ENCODE measurements around the gene JAKMIP2. TPM values are rescaled to one million over a fixed set of nuclear protein-coding genes. Genes with fewer than 3 reads are reported as not detected.
A peak's percentile ranks its signal among the peaks of the same experiment; 100 is the strongest.

The JAKMIP2 gene
- total RNA-seq, 4 donors from 2014 or later, result 0.20 TPM; not detected in 3

GRCh38 chr5:147631428-147632003, 151.0 kb downstream of the JAKMIP2 start:
- TF ChIP-seq CTCF (IDR thresholded peaks at IDR 0.05 in 4 of 5, conservative IDR thresholded peaks at IDR 0.05 in 1 of 5) (no peak), POLR2A (IDR thresholded peaks at IDR 0.05) (no peak)
- no peaks in the 10 kb centered on the region for H3K4me1 ChIP-seq
- no peaks in the 10 kb centered on the region for H3K36me3 ChIP-seq
- H3K27me3 ChIP-seq, result no peaks in the 10 kb centered on the region
- H3K4me3 ChIP-seq, result no peak overlapping the region
- no peaks in the 10 kb centered on the region for H3K9me3 ChIP-seq
- intact Hi-C loops (cut with DNase I; ENCODE audit: low total_unique reads), result no loop called here
- in situ Hi-C loops (cut with MboI; ENCODE audit: low sequenced_read_pairs in 4 of 4), result loop anchor here in 1 of 4 donors (25.0 kb wide), 1 partner anchor 181 kb away; no protein-coding TSS in a partner anchor
- H3K27ac ChIP-seq, result no peak overlapping the region
- ATAC-seq (no peak), DNase-seq (no peak)

DNA sequence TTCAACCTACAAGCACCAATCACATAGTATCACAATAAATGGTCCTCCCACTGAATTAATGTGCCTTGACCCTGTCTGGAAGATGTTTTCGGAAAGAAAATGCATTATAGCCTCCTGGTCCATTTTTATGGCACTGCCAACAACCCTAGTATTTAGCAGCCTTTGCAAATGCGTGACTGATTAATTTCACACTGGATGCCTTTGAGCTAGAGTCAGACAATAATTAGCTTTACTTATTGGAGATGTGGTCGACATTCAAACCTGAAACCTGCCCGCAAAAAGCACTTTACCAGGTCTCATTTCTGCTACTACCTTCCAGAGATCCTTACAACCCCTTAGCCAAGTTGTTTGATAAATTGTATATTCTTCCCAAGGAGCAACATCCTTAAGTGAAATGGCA, 153.3 kb downstream of the JAKMIP2 start:
- H3K27me3 ChIP-seq, result no peaks in the 10 kb centered on the region
- no peaks in the 10 kb centered on the region for H3K4me1 ChIP-seq
- intact Hi-C loops (cut with DNase I; ENCODE audit: low total_unique reads) (no loop called here), in situ Hi-C loops (cut with MboI; ENCODE audit: low sequenced_read_pairs in 4 of 4) (loop anchor here in 3 of 4 donors (5.0 to 25.0 kb wide), 3 partner anchors 183 to 193 kb away; no protein-coding TSS in a partner anchor)
- no peak overlapping the region for H3K27ac ChIP-seq
- no peak overlapping the region for H3K4me3 ChIP-seq
- TF ChIP-seq POLR2A (IDR thresholded peaks at IDR 0.05), result no peak
- no peak for TF ChIP-seq CTCF (IDR thresholded peaks at IDR 0.05 in 4 of 5, conservative IDR thresholded peaks at IDR 0.05 in 1 of 5)
- H3K9me3 ChIP-seq, result no peaks in the 10 kb centered on the region
- DNase-seq, result no peak
- no peak for ATAC-seq
- H3K36me3 ChIP-seq, result no peaks in the 10 kb centered on the region

DNA sequence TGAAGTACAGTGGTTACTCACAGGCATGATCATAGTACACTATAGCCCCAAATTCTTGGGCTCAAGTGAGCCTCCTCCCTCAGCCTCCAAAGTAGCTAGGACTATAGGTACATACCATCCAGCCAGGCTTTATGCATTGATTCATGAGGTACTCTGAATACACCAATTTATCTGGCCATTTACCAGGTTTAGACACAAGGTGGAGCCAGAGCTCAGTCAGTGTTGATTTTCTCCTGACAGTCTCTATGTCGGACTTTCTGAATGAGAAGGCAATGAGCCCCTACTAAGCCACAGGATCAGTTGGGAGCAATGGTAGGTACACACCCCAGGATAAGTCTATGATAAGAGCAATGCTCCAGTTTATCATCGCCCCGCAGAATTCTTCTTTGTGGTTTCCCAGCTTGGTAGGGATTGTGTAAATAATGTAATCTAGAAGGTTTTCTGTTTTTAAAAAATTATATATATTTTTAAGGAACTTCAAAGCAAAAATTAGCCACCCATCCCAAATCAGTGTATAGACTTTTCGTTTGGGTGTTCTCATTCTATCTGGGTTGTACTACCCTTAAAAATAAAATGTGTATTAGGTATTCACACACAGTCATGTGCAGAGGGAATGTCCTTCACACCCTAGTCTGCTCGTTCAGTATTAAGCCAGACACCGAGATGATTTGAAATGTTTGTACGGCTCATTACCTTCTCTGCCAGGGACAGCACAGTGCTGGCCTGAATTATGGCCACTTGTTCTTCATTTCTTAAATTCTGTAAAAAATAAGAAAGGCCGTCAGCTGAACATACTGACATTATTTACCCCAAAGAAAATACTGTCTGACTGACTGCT, 154.3 kb downstream of the JAKMIP2 start:
- ATAC-seq, result peak; percentile 65 to 77
- Histone ChIP-seq H3K4me1 (no peaks in the 10 kb centered on the region), H3K27ac (no peak overlapping the region), H3K27me3 (no peaks in the 10 kb centered on the region), H3K4me3 (no peak overlapping the region), H3K36me3 (no peaks in the 10 kb centered on the region), H3K9me3 (no peaks in the 10 kb centered on the region)
- in situ Hi-C loops (cut with MboI; ENCODE audit: low sequenced_read_pairs in 4 of 4) (loop anchor here in 3 of 4 donors (5.0 to 25.0 kb wide), 3 partner anchors 184 to 194 kb away; no protein-coding TSS in a partner anchor), intact Hi-C loops (cut with DNase I; ENCODE audit: low total_unique reads) (loop anchor here (1.0 kb wide), 1 partner anchor 194 kb away; no protein-coding TSS in a partner anchor)
- DNase-seq, result peak in 1 of 2 donors; percentile 13
- TF ChIP-seq CTCF (IDR thresholded peaks at IDR 0.05 in 4 of 5, conservative IDR thresholded peaks at IDR 0.05 in 1 of 5) (peak in 4 of 5 experiments; percentile 26 to 63 (median 51)), POLR2A (IDR thresholded peaks at IDR 0.05) (no peak)

DNA sequence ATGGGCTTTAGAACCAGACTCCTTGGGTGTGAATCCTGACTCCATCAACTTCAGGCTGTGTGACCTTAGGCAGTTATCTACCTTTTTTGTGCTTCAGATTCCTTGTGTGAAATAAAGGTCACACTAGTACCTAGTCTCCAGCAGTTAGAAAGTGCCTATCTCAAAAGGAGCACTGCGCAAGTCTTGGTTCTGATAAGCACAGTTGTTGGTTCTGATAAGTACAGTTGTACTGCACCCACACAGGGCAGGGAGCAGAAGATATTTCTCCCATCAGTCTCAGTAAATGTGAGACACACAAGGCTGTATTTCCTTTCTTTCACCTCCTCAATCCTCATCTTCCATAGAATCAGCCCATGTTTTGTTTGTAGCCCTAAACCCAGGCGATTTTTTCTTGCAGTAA, 156.1 kb downstream of the JAKMIP2 start:
- TF ChIP-seq CTCF (IDR thresholded peaks at IDR 0.05 in 4 of 5, conservative IDR thresholded peaks at IDR 0.05 in 1 of 5) (no peak), POLR2A (IDR thresholded peaks at IDR 0.05) (no peak)
- Histone ChIP-seq H3K4me1 (no peaks in the 10 kb centered on the region), H3K9me3 (no peaks in the 10 kb centered on the region), H3K27ac (no peak overlapping the region), H3K36me3 (no peaks in the 10 kb centered on the region), H3K4me3 (no peak overlapping the region), H3K27me3 (no peaks in the 10 kb centered on the region)
- DNase-seq, result no peak
- in situ Hi-C loops (cut with MboI; ENCODE audit: low sequenced_read_pairs in 4 of 4) (loop anchor here in 3 of 4 donors (5.0 to 25.0 kb wide), 3 partner anchors 186 to 196 kb away; no protein-coding TSS in a partner anchor), intact Hi-C loops (cut with DNase I; ENCODE audit: low total_unique reads) (no loop called here)
- ATAC-seq, result no peak

All from gastrocnemius medialis (tissue), 4 donors.